ENCODE results near the gene PEA15.

PEA15 gene

DNA sequence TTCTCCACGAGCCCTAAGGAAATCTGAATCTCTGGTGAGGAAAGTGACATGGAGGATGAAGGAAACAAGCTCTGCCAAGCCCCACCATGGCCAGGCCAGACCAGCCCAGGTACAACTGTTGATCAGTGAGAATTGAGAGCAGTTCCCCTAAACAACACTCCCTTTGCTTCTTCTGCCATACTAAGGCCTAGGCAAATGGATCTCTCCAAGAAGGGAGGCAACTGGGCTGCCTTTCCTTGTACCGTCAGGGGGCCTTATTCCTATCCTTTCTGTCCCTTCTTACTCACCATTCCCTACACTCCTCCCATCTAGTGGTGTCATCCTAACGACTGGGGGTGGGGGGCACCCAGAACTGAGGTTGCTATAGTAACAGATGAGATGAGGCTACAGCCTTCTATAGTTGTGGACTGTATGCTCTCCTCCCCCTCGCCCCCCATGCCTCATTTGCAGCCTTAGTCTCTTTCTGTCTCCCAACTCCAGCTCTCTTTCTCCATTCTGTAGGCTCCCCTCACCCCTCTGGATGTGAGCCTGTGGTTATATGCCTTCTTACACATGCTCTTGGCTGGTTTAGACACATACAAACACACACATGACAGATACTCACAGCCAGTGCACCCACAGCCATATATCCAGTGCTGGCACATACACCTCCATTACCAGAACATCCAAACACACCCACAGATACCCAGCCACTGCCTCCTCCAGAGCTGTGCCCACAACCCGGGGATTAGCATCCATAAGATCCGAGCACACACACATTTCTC is 3.6 kb downstream of the PEA15 start:
- no peak overlapping the region for H3K9ac ChIP-seq
- no peaks in the 10 kb centered on the region for H3K27me3 ChIP-seq (ENCODE audit: control insufficient read depth, insufficient read depth, low read length)
- peaks cover 2% of the 10 kb centered on the region for H3K4me1 ChIP-seq
- no peaks in the 10 kb centered on the region for H3K9me3 ChIP-seq (ENCODE audit: control insufficient read depth, low read length)
- H3K4me3 ChIP-seq (ENCODE audit: low read depth, low read length), result no peak overlapping the region
- no peak overlapping the region for H2AFZ ChIP-seq
- peak overlapping the region; percentile 25 for H3K4me2 ChIP-seq (ENCODE audit: low read length)
- no peaks in the 10 kb centered on the region for H3K36me3 ChIP-seq (ENCODE audit: control insufficient read depth, insufficient read depth, low read length)
- H3K79me2 ChIP-seq, result peaks cover 2% of the 10 kb centered on the region
- TF ChIP-seq CTCF (IDR thresholded peaks at IDR 0.05), result no peak
- H3K27ac ChIP-seq, result peak overlapping the region; percentile 47

- H3K4me2 ChIP-seq (ENCODE audit: low read length), result peak overlapping the region; percentile 34
- H3K36me3 ChIP-seq (ENCODE audit: control insufficient read depth, insufficient read depth, low read length), result no peaks in the 10 kb centered on the region
- H2AFZ ChIP-seq, result no peak overlapping the region
- H3K9me3 ChIP-seq (ENCODE audit: control insufficient read depth, low read length), result no peaks in the 10 kb centered on the region
- H3K79me2 ChIP-seq, result peaks cover 2% of the 10 kb centered on the region
- H3K4me3 ChIP-seq (ENCODE audit: low read depth, low read length), result no peak overlapping the region
- H3K4me1 ChIP-seq, result peaks cover 2% of the 10 kb centered on the region
- H3K9ac ChIP-seq, result no peak overlapping the region
- H3K27me3 ChIP-seq (ENCODE audit: control insufficient read depth, insufficient read depth, low read length), result no peaks in the 10 kb centered on the region
- TF ChIP-seq CTCF (IDR thresholded peaks at IDR 0.05), result no peak
- H3K27ac ChIP-seq, result no peak overlapping the region
Measured at GRCh38 chr1:160209321-160210046, 4.3 kb downstream of the PEA15 start.

DNA sequence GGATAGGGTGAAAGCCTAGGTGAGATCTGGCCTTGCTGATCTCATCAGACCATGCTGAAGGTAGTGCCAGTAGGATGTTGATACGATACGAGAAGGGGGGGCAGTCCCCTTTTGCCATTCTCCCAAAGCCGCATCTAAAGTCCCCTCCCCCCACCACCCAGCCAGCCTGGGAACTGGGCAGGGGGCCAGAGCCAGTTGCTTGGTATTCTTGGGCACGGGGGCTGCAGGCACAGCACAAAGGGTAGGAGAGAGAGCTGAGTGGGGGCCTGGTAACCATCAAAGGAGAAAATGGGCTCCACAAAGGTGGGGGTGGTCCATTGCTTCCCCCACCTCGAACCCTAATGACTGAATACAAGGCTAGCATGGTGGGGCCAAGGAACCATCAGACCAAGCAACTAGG is 5.4 kb downstream of the PEA15 start:
- no peaks in the 10 kb centered on the region for H3K36me3 ChIP-seq (ENCODE audit: control insufficient read depth, insufficient read depth, low read length)
- TF ChIP-seq CTCF (IDR thresholded peaks at IDR 0.05), result no peak
- H2AFZ ChIP-seq, result no peak overlapping the region
- no peaks in the 10 kb centered on the region for H3K9me3 ChIP-seq (ENCODE audit: control insufficient read depth, low read length)
- no peak overlapping the region for H3K4me2 ChIP-seq (ENCODE audit: low read length)
- H3K4me1 ChIP-seq, result no peaks in the 10 kb centered on the region
- no peak overlapping the region for H3K27ac ChIP-seq
- no peak overlapping the region for H3K9ac ChIP-seq
- no peaks in the 10 kb centered on the region for H3K27me3 ChIP-seq (ENCODE audit: control insufficient read depth, insufficient read depth, low read length)
- H3K4me3 ChIP-seq (ENCODE audit: low read depth, low read length), result no peak overlapping the region
- H3K79me2 ChIP-seq, result peaks cover 2% of the 10 kb centered on the region

GRCh38 chr1:160211046-160211790 is 6.0 kb downstream of the PEA15 start:
- Histone ChIP-seq H3K4me1 (no peaks in the 10 kb centered on the region), H3K4me2 (ENCODE audit: low read length) (no peak overlapping the region), H3K27me3 (ENCODE audit: control insufficient read depth, insufficient read depth, low read length) (no peaks in the 10 kb centered on the region), H3K9me3 (ENCODE audit: control insufficient read depth, low read length) (no peaks in the 10 kb centered on the region), H3K79me2 (peaks cover 2% of the 10 kb centered on the region), H3K9ac (no peak overlapping the region), H3K4me3 (ENCODE audit: low read depth, low read length) (no peak overlapping the region), H3K27ac (no peak overlapping the region), H2AFZ (no peak overlapping the region), H3K36me3 (ENCODE audit: control insufficient read depth, insufficient read depth, low read length) (no peaks in the 10 kb centered on the region)
- TF ChIP-seq CTCF (IDR thresholded peaks at IDR 0.05), result no peak

All from parathyroid adenoma (tissue), 2 donors.